Liver (tissue), 9 donors: ENCODE measurements around the gene SPRY2. TPM values are rescaled to one million over a fixed set of nuclear protein-coding genes. Genes with fewer than 3 reads are reported as not detected.

ENCODE experiments used
- DNase-seq: peaks from one replicate; pipeline ENCODE4 v3.0.0-alpha.2; 2017; ENCODE audit warnings: low spot score
- H3K27ac ChIP-seq, 2 donors: one replicate each; pipeline ENCODE4 v1.7.0; 2013; ENCODE audit warnings: inconsistent platforms in 2 of 2, low read length in 2 of 2, control low read depth in 1 of 2, low read depth in 1 of 2, mild to moderate bottlenecking in 1 of 2
- H3K27me3 ChIP-seq, 4 donors: one replicate each; pipeline versions ENCODE4 v1.6.1 to v1.7.0; 2013; ENCODE audit warnings: low read length in 3 of 4, inconsistent platforms in 1 of 4, mild to moderate bottlenecking in 1 of 4, moderate library complexity in 1 of 4; ENCODE audit not compliant: control insufficient read depth in 4 of 4, insufficient read depth in 4 of 4
- H3K36me3 ChIP-seq, 4 donors: one replicate each; pipeline versions ENCODE4 v1.6.1 to v1.7.0; 2013; ENCODE audit warnings: low read length in 3 of 4, mild to moderate bottlenecking in 3 of 4, low read depth in 1 of 4, moderate library complexity in 1 of 4; ENCODE audit not compliant: control insufficient read depth in 4 of 4, insufficient read depth in 3 of 4
- H3K4me1 ChIP-seq, 4 donors: one replicate each; pipeline versions ENCODE4 v1.6.1 to v1.7.0; 2013; ENCODE audit warnings: low read length in 3 of 4, mild to moderate bottlenecking in 3 of 4, moderate library complexity in 1 of 4; ENCODE audit not compliant: control insufficient read depth in 4 of 4, insufficient read depth in 4 of 4
- H3K4me3 ChIP-seq, 3 donors: one replicate each; pipeline versions ENCODE4 v1.6.1 to v1.7.0; 2013; ENCODE audit warnings: low read length in 3 of 3, control low read depth in 1 of 3, low read depth in 1 of 3, mild to moderate bottlenecking in 1 of 3
- H3K9ac ChIP-seq, 2 donors: one replicate each; pipeline ENCODE4 v1.7.0; 2013; ENCODE audit warnings: low read length in 2 of 2, mild to moderate bottlenecking in 2 of 2, moderate library complexity in 2 of 2, control low read depth in 1 of 2, low read depth in 1 of 2
- H3K9me3 ChIP-seq, 4 donors: one replicate each; pipeline versions ENCODE4 v1.6.1 to v1.7.0; 2013; ENCODE audit warnings: low read length in 3 of 4; ENCODE audit not compliant: control insufficient read depth in 4 of 4
- ATF3 ChIP-seq: IDR thresholded peaks from 2 replicates; pipeline ENCODE4 v1.6.1; 2016; ENCODE audit warnings: antibody characterized with exemption
- CTCF ChIP-seq: fragments of 150-350 bp; IDR thresholded peaks from 2 replicates; pipeline ENCODE4 v1.5.1; 2017; ENCODE audit warnings: improper control_type of control experiment, low read depth, low read length; ENCODE audit not compliant: missing input control
- EGR1 ChIP-seq, 2 donors: IDR thresholded peaks; 2 replicates each; pipeline ENCODE4 v1.6.1; 2016 to 2018; ENCODE audit warnings: antibody characterized with exemption in 2 of 2, low read depth in 2 of 2
- FOXA1 ChIP-seq: IDR thresholded peaks from 2 replicates; pipeline ENCODE4 v1.6.1; 2016; ENCODE audit warnings: antibody characterized with exemption
- FOXA2 ChIP-seq: IDR thresholded peaks from 2 replicates; pipeline ENCODE4 v1.6.1; 2016; ENCODE audit warnings: antibody characterized with exemption
- GABPA ChIP-seq, 2 donors: IDR thresholded peaks in 1 of 2; conservative IDR thresholded peaks in 1 of 2; 2 replicates each; pipeline ENCODE4 v1.6.1; 2016; ENCODE audit warnings: antibody characterized with exemption in 2 of 2, mild to moderate bottlenecking in 1 of 2, moderate library complexity in 1 of 2
- HNF4A ChIP-seq, 2 donors: conservative IDR thresholded peaks; 2 replicates each; pipeline ENCODE4 v1.6.1; 2016; ENCODE audit warnings: antibody characterized with exemption in 2 of 2, mild to moderate bottlenecking in 2 of 2
- HNF4G ChIP-seq: IDR thresholded peaks from 2 replicates; pipeline ENCODE4 v1.6.1; 2016; ENCODE audit warnings: antibody characterized with exemption
- JUND ChIP-seq, 2 donors: IDR thresholded peaks; 2 replicates each; pipeline ENCODE4 v1.6.1; 2016; ENCODE audit warnings: antibody characterized with exemption in 2 of 2
- MAX ChIP-seq: IDR thresholded peaks from 2 replicates; pipeline ENCODE4 v1.6.1; 2016; ENCODE audit warnings: antibody characterized with exemption
- NR2F2 ChIP-seq: IDR thresholded peaks from 2 replicates; pipeline ENCODE4 v1.6.1; 2016; ENCODE audit warnings: antibody characterized with exemption
- RAD21 ChIP-seq, 2 donors: IDR thresholded peaks; 2 replicates each; pipeline ENCODE4 v1.6.1; 2016; ENCODE audit warnings: antibody characterized with exemption in 2 of 2, mild to moderate bottlenecking in 2 of 2
- RXRA ChIP-seq, 2 donors: IDR thresholded peaks; 2 replicates each; pipeline ENCODE4 v1.6.1; 2017 to 2018; ENCODE audit warnings: antibody characterized with exemption in 2 of 2, mild to moderate bottlenecking in 1 of 2
- TAF1 ChIP-seq: conservative IDR thresholded peaks from 2 replicates; pipeline ENCODE4 v1.6.1; 2016; ENCODE audit warnings: antibody characterized with exemption, mild to moderate bottlenecking
- ZBTB33 ChIP-seq: IDR thresholded peaks from 2 replicates; pipeline ENCODE4 v1.6.1; 2016; ENCODE audit warnings: antibody characterized with exemption
- WGBS: extraction: QIAGEN DNeasy Blood & Tissue Kit; methylation state at CpG from one replicate; pipeline ENCODE4 v1.1.7; 2013; 5-methylcytosine and 5-hydroxymethylcytosine counted together
- polyA plus RNA-seq, 2 donors: library from polyadenylated mRNA; stranded (reverse) in 1 of 2; unstranded in 1 of 2; fragments of 200-250 nt in 1 of 2; fragments of >200 nt in 1 of 2; fragmentation: Nextera tagmentation in 1 of 2; extraction: Ambion mirVana in 1 of 2; gene quantifications; one replicate each; pipeline versions ENCODE4 v1.2.1 to v1.2.3, GENCODE V29; 2013 to 2015
- total RNA-seq, 2 donors: library from RNA; depleted of rRNA; stranded (reverse); fragments of >200 nt; gene quantifications; one replicate each; pipeline ENCODE4 v1.2.3, GENCODE V29; 2014
- donor health status: healthy.
- donor health status: healthy.
- donor health status: healthy.
- donor health status: healthy.
- donor health status: healthy.

Gene SPRY2
- total and polyA plus RNA-seq, 4 donors = 4.8 to 20.1 (median 9.1) TPM

GRCh38 chr13:80314711-80315653, 25.9 kb downstream of the SPRY2 start:
- Histone ChIP-seq H3K4me3 (no peak overlapping the region), H3K9ac (no peak overlapping the region), H3K27me3 (no peaks in the 10 kb centered on the region), H3K4me1 (no peaks in the 10 kb centered on the region), H3K27ac (no peak overlapping the region), H3K9me3 (no peaks in the 10 kb centered on the region), H3K36me3 (peaks cover 0 to 2% (median 0%) of the 10 kb centered on the region in 4 donors)
- WGBS = 83% methylated on average over 5 of the region's 5 CpGs
- no peak for DNase-seq
- TF ChIP-seq JUND (IDR thresholded peaks at IDR 0.05) (no peak), NR2F2 (no peak), MAX (no peak), HNF4A (conservative IDR thresholded peaks at IDR 0.05) (no peak), TAF1 (no peak), FOXA1 (no peak), ATF3 (no peak), RAD21 (IDR thresholded peaks at IDR 0.05) (no peak), ZBTB33 (no peak), RXRA (IDR thresholded peaks at IDR 0.05) (no peak), HNF4G (no peak), FOXA2 (no peak), CTCF (no peak), EGR1 (IDR thresholded peaks at IDR 0.05; ENCODE audit: low read depth in 2 of 2) (no peak)

GRCh38 chr13:80313668-80314256, 27.2 kb downstream of the SPRY2 start:
- no peak overlapping the region for H3K27ac ChIP-seq
- no peak overlapping the region for H3K9ac ChIP-seq
- H3K4me1 ChIP-seq = no peaks in the 10 kb centered on the region
- peaks cover 0 to 2% (median 0%) of the 10 kb centered on the region in 4 donors for H3K36me3 ChIP-seq
- TF ChIP-seq GABPA (IDR thresholded peaks at IDR 0.05 in 1 of 2, conservative IDR thresholded peaks at IDR 0.05 in 1 of 2) = no peak
- TF ChIP-seq RXRA (IDR thresholded peaks at IDR 0.05) = no peak
- no peak for TF ChIP-seq NR2F2
- TF ChIP-seq HNF4A (conservative IDR thresholded peaks at IDR 0.05) = peak; percentile 38
- no peak for TF ChIP-seq JUND (IDR thresholded peaks at IDR 0.05)
- no peak for TF ChIP-seq ZBTB33
- no peak for TF ChIP-seq FOXA1
- no peak for TF ChIP-seq TAF1
- DNase-seq = no peak
- no peaks in the 10 kb centered on the region for H3K27me3 ChIP-seq
- H3K4me3 ChIP-seq = no peak overlapping the region
- H3K9me3 ChIP-seq = no peaks in the 10 kb centered on the region
- 98% methylated on average over 1 of the region's 1 CpG for WGBS
